Osteocyte (in vitro differentiated cells): ENCODE results near the gene ANAPC15. TPM values are rescaled to one million over a fixed set of nuclear protein-coding genes. Genes with fewer than 3 reads are reported as not detected.
"Not testable (repeated sequence)": the region's sequence is repeated elsewhere in the genome, so short reads cannot be mapped to it uniquely, and the experiment has no call there.

Experiments used
- DNase-seq: peaks from one replicate; pipeline ENCODE4 v3.0.0; 2021; ENCODE audit warnings: mixed read lengths; ENCODE audit not compliant: unreplicated experiment; ENCODE audit errors: extremely low spot score
- H3K27ac Mint-ChIP-seq: one replicate; pipeline ENCODE4 v1.8.0; 2021; ENCODE audit warnings: mild to moderate bottlenecking, mixed read lengths; ENCODE audit not compliant: unreplicated experiment
- H3K27me3 Mint-ChIP-seq: one replicate; pipeline ENCODE4 v1.8.0; 2021; ENCODE audit warnings: mixed read lengths; ENCODE audit not compliant: unreplicated experiment
- H3K36me3 Mint-ChIP-seq: one replicate; pipeline ENCODE4 v1.8.0; 2021; ENCODE audit warnings: mixed read lengths; ENCODE audit not compliant: unreplicated experiment
- H3K4me1 Mint-ChIP-seq: one replicate; pipeline ENCODE4 v1.8.0; 2021; ENCODE audit warnings: mixed read lengths; ENCODE audit not compliant: unreplicated experiment
- H3K4me3 Mint-ChIP-seq: one replicate; pipeline ENCODE4 v1.8.0; 2021; ENCODE audit warnings: mild to moderate bottlenecking, moderate library complexity, mixed read lengths; ENCODE audit not compliant: unreplicated experiment
- H3K9me3 Mint-ChIP-seq: one replicate; pipeline ENCODE4 v1.8.0; 2021; ENCODE audit warnings: mixed read lengths; ENCODE audit not compliant: unreplicated experiment
- long read RNA-seq: library from polyadenylated mRNA; unstranded; transcript quantifications from one replicate; pipeline ENCODE4 v2.0.0, GENCODE V29; 2021
- total RNA-seq: library from RNA; stranded (reverse); gene quantifications from 2 replicates; pipeline ENCODE4 v1.2.1, GENCODE V29; 2021
- TF ChIP-seq, protein P1 (sequence below): fragments of 200-600 bp; sonication (generic); IDR thresholded peaks from 2 replicates; pipeline ENCODE4 v1.5.0; 2021; ENCODE audit warnings: antibody characterized with exemption, mild to moderate bottlenecking, moderate library complexity

The ANAPC15 gene
- 32.1 and 32.3 TPM in 2 replicates for total RNA-seq
- long read RNA-seq, transcript ANAPC15-201 (6 exons, 886 nt) = major isoform, 7 of 19 reads
- long read RNA-seq, partial matches to known transcripts = 0 of 19 reads
- long read RNA-seq, other reads (novel, unspliced or antisense) = 4 of 19 reads

GRCh38 chr11:72112143-72112977 is at the start of gene ANAPC15:
Gene ANAPC15 (minus strand): TSS chr11:72112695. CDS start chr11:72111276, 1,419 bp downstream.
- Mint-ChIP-seq H3K27me3 (no peaks in the 10 kb centered on the region), H3K4me3 (peak within 1 kb of the TSS; percentile 90), H3K36me3 (no peaks in the 10 kb centered on the region), H3K27ac (peak within 1 kb of the TSS; percentile 100), H3K9me3 (no peaks in the 10 kb centered on the region), H3K4me1 (peaks cover 17% of the 10 kb centered on the region)
- TF ChIP-seq, protein P1, sequence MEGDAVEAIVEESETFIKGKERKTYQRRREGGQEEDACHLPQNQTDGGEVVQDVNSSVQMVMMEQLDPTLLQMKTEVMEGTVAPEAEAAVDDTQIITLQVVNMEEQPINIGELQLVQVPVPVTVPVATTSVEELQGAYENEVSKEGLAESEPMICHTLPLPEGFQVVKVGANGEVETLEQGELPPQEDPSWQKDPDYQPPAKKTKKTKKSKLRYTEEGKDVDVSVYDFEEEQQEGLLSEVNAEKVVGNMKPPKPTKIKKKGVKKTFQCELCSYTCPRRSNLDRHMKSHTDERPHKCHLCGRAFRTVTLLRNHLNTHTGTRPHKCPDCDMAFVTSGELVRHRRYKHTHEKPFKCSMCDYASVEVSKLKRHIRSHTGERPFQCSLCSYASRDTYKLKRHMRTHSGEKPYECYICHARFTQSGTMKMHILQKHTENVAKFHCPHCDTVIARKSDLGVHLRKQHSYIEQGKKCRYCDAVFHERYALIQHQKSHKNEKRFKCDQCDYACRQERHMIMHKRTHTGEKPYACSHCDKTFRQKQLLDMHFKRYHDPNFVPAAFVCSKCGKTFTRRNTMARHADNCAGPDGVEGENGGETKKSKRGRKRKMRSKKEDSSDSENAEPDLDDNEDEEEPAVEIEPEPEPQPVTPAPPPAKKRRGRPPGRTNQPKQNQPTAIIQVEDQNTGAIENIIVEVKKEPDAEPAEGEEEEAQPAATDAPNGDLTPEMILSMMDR = no peak
- DNase-seq = peak; percentile 97

- TF ChIP-seq, protein P1 = no peak
- H3K36me3 Mint-ChIP-seq = no peaks in the 10 kb centered on the region
Observed at GRCh38 chr11:72160319-72160718, 47.8 kb upstream of the ANAPC15 start.

DNA sequence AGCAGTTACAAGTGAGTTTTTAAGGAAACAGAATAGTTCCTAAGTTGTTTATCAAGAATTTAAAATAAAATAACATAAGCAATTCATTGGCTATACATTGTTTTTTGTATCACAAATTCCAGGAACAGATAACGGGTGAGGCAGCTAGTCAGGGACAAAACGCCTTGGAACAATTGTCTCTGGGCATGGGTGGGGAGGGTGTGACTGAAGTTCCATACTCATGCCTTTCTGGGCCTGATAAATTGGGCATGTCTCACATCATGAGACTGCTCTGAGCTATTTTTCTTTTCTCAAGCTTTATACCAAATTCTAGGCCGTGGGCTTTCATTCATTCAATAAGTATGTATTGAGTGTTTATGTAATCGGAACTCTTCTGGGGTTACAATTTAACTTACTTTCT is 44.6 kb upstream of the ANAPC15 start:
- Mint-ChIP-seq H3K4me1 (no peaks in the 10 kb centered on the region), H3K27ac (no peak overlapping the region), H3K9me3 (no peaks in the 10 kb centered on the region), H3K27me3 (peaks cover 65% of the 10 kb centered on the region), H3K36me3 (no peaks in the 10 kb centered on the region), H3K4me3 (no peak overlapping the region)
- DNase-seq = no peak
- TF ChIP-seq, protein P1 = no peak

More at GRCh38 chr11:72160319-72160718, 47.8 kb upstream of the ANAPC15 start:
- Mint-ChIP-seq H3K9me3 (no peaks in the 10 kb centered on the region), H3K27ac (no peak overlapping the region), H3K27me3 (peaks cover 54% of the 10 kb centered on the region), H3K4me1 (no peaks in the 10 kb centered on the region), H3K4me3 (no peak overlapping the region)
- DNase-seq = no peak

DNA sequence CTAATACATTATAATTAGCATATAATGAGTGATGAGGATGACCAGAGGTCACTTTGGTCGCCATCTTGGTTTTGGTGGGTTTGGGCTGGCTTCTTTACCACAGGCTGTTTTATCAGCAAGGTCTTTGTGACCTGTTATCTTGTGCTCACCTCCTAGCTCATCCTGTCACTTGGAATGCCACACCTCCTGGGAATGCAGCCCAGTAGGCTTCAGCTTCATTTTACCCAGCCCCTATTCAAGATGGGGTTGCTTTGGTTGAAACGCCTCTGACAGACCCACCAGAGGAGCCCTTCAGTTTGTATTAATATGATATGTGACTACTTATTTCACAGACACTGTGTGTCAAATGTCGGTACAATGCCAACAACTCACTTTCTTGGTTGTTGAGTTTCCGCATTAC is 43.3 kb upstream of the ANAPC15 start:
- DNase-seq = no peak
- Mint-ChIP-seq H3K4me1 (no peaks in the 10 kb centered on the region), H3K36me3 (no peaks in the 10 kb centered on the region), H3K9me3 (no peaks in the 10 kb centered on the region), H3K27ac (no peak overlapping the region), H3K4me3 (no peak overlapping the region), H3K27me3 (peaks cover 67% of the 10 kb centered on the region)
- TF ChIP-seq, protein P1 = no peak

DNA sequence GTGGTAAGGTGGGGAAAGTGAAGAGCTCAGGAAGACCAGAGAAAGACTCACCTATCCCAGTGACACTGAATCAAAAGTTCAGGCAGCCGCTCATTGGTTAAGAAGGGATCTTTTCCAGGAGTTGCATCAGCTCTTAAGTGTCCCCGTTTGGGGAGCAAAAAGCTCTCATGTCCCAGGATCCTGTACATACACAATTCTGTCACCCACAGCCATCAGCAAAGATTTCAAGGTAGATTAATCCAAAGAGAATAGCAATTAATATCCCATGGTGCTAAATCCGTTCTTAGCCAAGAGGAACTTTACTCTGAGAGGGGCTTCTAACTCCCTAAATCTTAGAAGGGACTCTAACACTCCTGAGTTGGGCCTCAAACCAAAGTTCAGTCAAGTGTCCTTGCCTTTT is 42.3 kb upstream of the ANAPC15 start:
- H3K36me3 Mint-ChIP-seq = no peaks in the 10 kb centered on the region
- no peaks in the 10 kb centered on the region for H3K4me1 Mint-ChIP-seq
- TF ChIP-seq, protein P1 = no peak
- no peak overlapping the region for H3K4me3 Mint-ChIP-seq
- H3K27me3 Mint-ChIP-seq = peaks cover 60% of the 10 kb centered on the region
- no peak overlapping the region for H3K27ac Mint-ChIP-seq
- DNase-seq = no peak
- H3K9me3 Mint-ChIP-seq = no peaks in the 10 kb centered on the region

- not testable (repeated sequence) for H3K36me3 Mint-ChIP-seq, H3K9me3 Mint-ChIP-seq, H3K4me1 Mint-ChIP-seq, H3K27ac Mint-ChIP-seq, DNase-seq, H3K4me3 Mint-ChIP-seq
- H3K27me3 Mint-ChIP-seq = peaks cover 52% of the 10 kb centered on the region
Observed at GRCh38 chr11:72153874-72154273, 41.4 kb upstream of the ANAPC15 start.
